ENCODE results near the gene MAGI2. TPM values are rescaled to one million over a fixed set of nuclear protein-coding genes. Genes with fewer than 3 reads are reported as not detected.

Gene MAGI2
- total RNA-seq, 2 experiments from 2014 or later: 0.05 to 0.12 TPM

- ChIA-PET CTCF (interaction anchor here (0.5 kb wide), 1 partner anchor 346 kb away, joined by 3 read pairs; no protein-coding TSS in a partner anchor), POLR2A (no interaction called here)
- Mint-ChIP-seq H3K27ac (no peak overlapping the region), H3K36me3 (ENCODE audit: low read depth) (no peaks in the 10 kb centered on the region), H3K4me1 (no peaks in the 10 kb centered on the region), H3K4me3 (no peak overlapping the region), H3K27me3 (no peaks in the 10 kb centered on the region), H3K9me3 (ENCODE audit: low read depth) (peaks cover 5% of the 10 kb centered on the region)
- ATAC-seq: no peak
- intact Hi-C loops (cut with DNase I, micrococcal nuclease): no loop called here
- no peak for DNase-seq
These were observed 540.7 kb downstream of the MAGI2 start for GRCh38 chr7:78912781-78913180.

- H3K27ac Mint-ChIP-seq: no peak overlapping the region
- no peaks in the 10 kb centered on the region for H3K4me1 Mint-ChIP-seq
- ChIA-PET POLR2A (no interaction called here), CTCF (no interaction called here)
- peaks cover 4% of the 10 kb centered on the region for H3K9me3 Mint-ChIP-seq (ENCODE audit: low read depth)
- DNase-seq: no peak
- no peaks in the 10 kb centered on the region for H3K27me3 Mint-ChIP-seq
- H3K36me3 Mint-ChIP-seq (ENCODE audit: low read depth): no peaks in the 10 kb centered on the region
- ATAC-seq: no peak
- intact Hi-C loops (cut with DNase I, micrococcal nuclease): no loop called here
- H3K4me3 Mint-ChIP-seq: no peak overlapping the region
These were observed 546.7 kb downstream of the MAGI2 start for GRCh38 chr7:78906735-78907134.

GRCh38 chr7:78905436-78905835, 548.0 kb downstream of the MAGI2 start:
- ATAC-seq (no peak), DNase-seq (no peak)
- H3K4me3 Mint-ChIP-seq: no peak overlapping the region
- ChIA-PET POLR2A (no interaction called here), CTCF (no interaction called here)
- peaks cover 4% of the 10 kb centered on the region for H3K9me3 Mint-ChIP-seq (ENCODE audit: low read depth)
- no peaks in the 10 kb centered on the region for H3K27me3 Mint-ChIP-seq
- H3K27ac Mint-ChIP-seq: no peak overlapping the region
- intact Hi-C loops (cut with DNase I, micrococcal nuclease): no loop called here
- no peaks in the 10 kb centered on the region for H3K36me3 Mint-ChIP-seq (ENCODE audit: low read depth)
- no peaks in the 10 kb centered on the region for H3K4me1 Mint-ChIP-seq

- no peaks in the 10 kb centered on the region for H3K4me1 Mint-ChIP-seq
- intact Hi-C loops (cut with DNase I, micrococcal nuclease): no loop called here
- ChIA-PET POLR2A (no interaction called here), CTCF (no interaction called here)
- no peaks in the 10 kb centered on the region for H3K36me3 Mint-ChIP-seq (ENCODE audit: low read depth)
- H3K27me3 Mint-ChIP-seq: no peaks in the 10 kb centered on the region
- DNase-seq (no peak), ATAC-seq (no peak)
- no peak overlapping the region for H3K27ac Mint-ChIP-seq
- no peak overlapping the region for H3K4me3 Mint-ChIP-seq
- H3K9me3 Mint-ChIP-seq (ENCODE audit: low read depth): peaks cover 4% of the 10 kb centered on the region
These were observed 548.5 kb downstream of the MAGI2 start for GRCh38 chr7:78904983-78905382.

GRCh38 chr7:78901566-78901965, 551.9 kb downstream of the MAGI2 start:
- CTCF ChIA-PET: no interaction called here
- Mint-ChIP-seq H3K9me3 (ENCODE audit: low read depth) (peaks cover 2% of the 10 kb centered on the region), H3K36me3 (ENCODE audit: low read depth) (no peaks in the 10 kb centered on the region), H3K4me3 (no peak overlapping the region), H3K4me1 (no peaks in the 10 kb centered on the region), H3K27me3 (no peaks in the 10 kb centered on the region), H3K27ac (no peak overlapping the region)
- no peak for DNase-seq
- intact Hi-C loops (cut with DNase I, micrococcal nuclease): no loop called here
- ATAC-seq: no peak
- POLR2A ChIA-PET: no interaction called here

- no peaks in the 10 kb centered on the region for H3K27me3 Mint-ChIP-seq
- H3K27ac Mint-ChIP-seq: no peak overlapping the region
- ATAC-seq (no peak), DNase-seq (no peak)
- H3K4me3 Mint-ChIP-seq: no peak overlapping the region
- no peaks in the 10 kb centered on the region for H3K36me3 Mint-ChIP-seq (ENCODE audit: low read depth)
- H3K4me1 Mint-ChIP-seq: no peaks in the 10 kb centered on the region
- intact Hi-C loops (cut with DNase I, micrococcal nuclease): no loop called here
- H3K9me3 Mint-ChIP-seq (ENCODE audit: low read depth): peaks cover 2% of the 10 kb centered on the region
- ChIA-PET POLR2A (no interaction called here), CTCF (no interaction called here)
These were observed 552.7 kb downstream of the MAGI2 start for GRCh38 chr7:78900806-78901205.

- Mint-ChIP-seq H3K9me3 (ENCODE audit: low read depth) (peaks cover 3% of the 10 kb centered on the region), H3K27ac (no peak overlapping the region), H3K4me3 (no peak overlapping the region), H3K4me1 (no peaks in the 10 kb centered on the region), H3K36me3 (ENCODE audit: low read depth) (no peaks in the 10 kb centered on the region), H3K27me3 (no peaks in the 10 kb centered on the region)
- intact Hi-C loops (cut with DNase I, micrococcal nuclease): no loop called here
- ATAC-seq (no peak), DNase-seq (no peak)
- POLR2A ChIA-PET: no interaction called here
- CTCF ChIA-PET: no interaction called here
These were observed 558.1 kb downstream of the MAGI2 start for GRCh38 chr7:78895393-78895792.

- H3K27ac Mint-ChIP-seq: no peak overlapping the region
- ATAC-seq: no peak
- intact Hi-C loops (cut with DNase I, micrococcal nuclease): no loop called here
- H3K27me3 Mint-ChIP-seq: no peaks in the 10 kb centered on the region
- no peaks in the 10 kb centered on the region for H3K4me1 Mint-ChIP-seq
- H3K9me3 Mint-ChIP-seq (ENCODE audit: low read depth): peaks cover 10% of the 10 kb centered on the region
- no peaks in the 10 kb centered on the region for H3K36me3 Mint-ChIP-seq (ENCODE audit: low read depth)
- POLR2A ChIA-PET: no interaction called here
- CTCF ChIA-PET: no interaction called here
- no peak overlapping the region for H3K4me3 Mint-ChIP-seq
- no peak for DNase-seq
These were observed 574.3 kb downstream of the MAGI2 start for GRCh38 chr7:78879206-78879605.

- CTCF ChIA-PET: no interaction called here
- Mint-ChIP-seq H3K9me3 (ENCODE audit: low read depth) (peaks cover 7% of the 10 kb centered on the region), H3K36me3 (ENCODE audit: low read depth) (no peaks in the 10 kb centered on the region), H3K27ac (no peak overlapping the region), H3K4me3 (no peak overlapping the region), H3K4me1 (no peaks in the 10 kb centered on the region), H3K27me3 (no peaks in the 10 kb centered on the region)
- ATAC-seq (no peak), DNase-seq (no peak)
- intact Hi-C loops (cut with DNase I, micrococcal nuclease): no loop called here
- POLR2A ChIA-PET: no interaction called here
These were observed 580.4 kb downstream of the MAGI2 start for GRCh38 chr7:78873117-78873516.

- DNase-seq: no peak
- no peak for ATAC-seq
- H3K36me3 Mint-ChIP-seq (ENCODE audit: low read depth): no peaks in the 10 kb centered on the region
- intact Hi-C loops (cut with DNase I, micrococcal nuclease): no loop called here
- peaks cover 6% of the 10 kb centered on the region for H3K9me3 Mint-ChIP-seq (ENCODE audit: low read depth)
- H3K4me1 Mint-ChIP-seq: no peaks in the 10 kb centered on the region
- H3K4me3 Mint-ChIP-seq: no peak overlapping the region
- CTCF ChIA-PET: no interaction called here
- no peaks in the 10 kb centered on the region for H3K27me3 Mint-ChIP-seq
- POLR2A ChIA-PET: no interaction called here
- H3K27ac Mint-ChIP-seq: no peak overlapping the region
These were observed 589.1 kb downstream of the MAGI2 start for GRCh38 chr7:78864339-78864738.

- DNase-seq (no peak), ATAC-seq (no peak)
- no peaks in the 10 kb centered on the region for H3K4me1 Mint-ChIP-seq
- no peak overlapping the region for H3K4me3 Mint-ChIP-seq
- peaks cover 6% of the 10 kb centered on the region for H3K9me3 Mint-ChIP-seq (ENCODE audit: low read depth)
- POLR2A ChIA-PET: no interaction called here
- no peaks in the 10 kb centered on the region for H3K36me3 Mint-ChIP-seq (ENCODE audit: low read depth)
- intact Hi-C loops (cut with DNase I, micrococcal nuclease): no loop called here
- H3K27me3 Mint-ChIP-seq: no peaks in the 10 kb centered on the region
- CTCF ChIA-PET: no interaction called here
- H3K27ac Mint-ChIP-seq: no peak overlapping the region
These were observed 590.2 kb downstream of the MAGI2 start for GRCh38 chr7:78863281-78863680.

- ChIA-PET CTCF (no interaction called here), POLR2A (no interaction called here)
- no peak for DNase-seq
- Mint-ChIP-seq H3K27ac (no peak overlapping the region), H3K4me1 (no peaks in the 10 kb centered on the region), H3K9me3 (ENCODE audit: low read depth) (peaks cover 6% of the 10 kb centered on the region), H3K36me3 (ENCODE audit: low read depth) (no peaks in the 10 kb centered on the region), H3K4me3 (no peak overlapping the region), H3K27me3 (no peaks in the 10 kb centered on the region)
- ATAC-seq: no peak
- intact Hi-C loops (cut with DNase I, micrococcal nuclease): no loop called here
These were observed 591.0 kb downstream of the MAGI2 start for GRCh38 chr7:78862411-78862900.

- ChIA-PET POLR2A (no interaction called here), CTCF (no interaction called here)
- H3K9me3 Mint-ChIP-seq (ENCODE audit: low read depth): peaks cover 4% of the 10 kb centered on the region
- ATAC-seq (no peak), DNase-seq (no peak)
- intact Hi-C loops (cut with DNase I, micrococcal nuclease): no loop called here
- no peaks in the 10 kb centered on the region for H3K36me3 Mint-ChIP-seq (ENCODE audit: low read depth)
- no peak overlapping the region for H3K27ac Mint-ChIP-seq
- H3K27me3 Mint-ChIP-seq: no peaks in the 10 kb centered on the region
- no peak overlapping the region for H3K4me3 Mint-ChIP-seq
- no peaks in the 10 kb centered on the region for H3K4me1 Mint-ChIP-seq
These were observed 600.5 kb downstream of the MAGI2 start for GRCh38 chr7:78852951-78853350.

All from activated CD4-positive, alpha-beta T cell treated with anti-CD3 and anti-CD28 coated beads for 36 hours (primary cell).